Thymus (tissue), 11 donors: ENCODE data around the gene ACP5. TPM values are rescaled to one million over a fixed set of nuclear protein-coding genes. Genes with fewer than 3 reads are reported as not detected.

Experiments
- DNase-seq, 9 donors: peaks; one replicate each; pipeline ENCODE4 v3.0.0-alpha.2; 2013; ENCODE audit warnings: low spot score in 9 of 9, low read depth in 6 of 9, missing footprints in 1 of 9
- H3K27ac ChIP-seq, 2 donors: one replicate each; pipeline ENCODE4 v1.5.1; 2013; ENCODE audit warnings: control low read depth in 1 of 2, low read depth in 1 of 2, low read length in 1 of 2, mild to moderate bottlenecking in 1 of 2, moderate library complexity in 1 of 2
- H3K27me3 ChIP-seq, 2 donors: one replicate each; pipeline ENCODE4 v1.5.1; 2013; ENCODE audit warnings: low read length in 1 of 2; ENCODE audit not compliant: control insufficient read depth in 2 of 2, insufficient read depth in 1 of 2
- H3K36me3 ChIP-seq, 2 donors: one replicate each; pipeline ENCODE4 v1.5.1; 2013; ENCODE audit warnings: low read length in 1 of 2, mild to moderate bottlenecking in 1 of 2, moderate library complexity in 1 of 2; ENCODE audit not compliant: control insufficient read depth in 2 of 2, insufficient read depth in 2 of 2
- H3K4me1 ChIP-seq, 2 donors: one replicate each; pipeline ENCODE4 v1.5.1; 2013; ENCODE audit warnings: low read length in 2 of 2; ENCODE audit not compliant: control insufficient read depth in 2 of 2, insufficient read depth in 2 of 2
- H3K4me3 ChIP-seq, 2 donors: one replicate each; pipeline ENCODE4 v1.5.1; 2013; ENCODE audit warnings: low read length in 2 of 2, control low read depth in 1 of 2, mild to moderate bottlenecking in 1 of 2
- H3K9me3 ChIP-seq, 2 donors: one replicate each; pipeline ENCODE4 v1.5.1; 2013; ENCODE audit warnings: low read length in 1 of 2, mild to moderate bottlenecking in 1 of 2; ENCODE audit not compliant: control insufficient read depth in 2 of 2, insufficient read depth in 1 of 2
- WGBS: extraction: QIAGEN DNeasy Blood & Tissue Kit; methylation state at CpG from one replicate; pipeline ENCODE4 v1.1.7; 2013; 5-methylcytosine and 5-hydroxymethylcytosine counted together
- polyA plus RNA-seq: library from polyadenylated mRNA; stranded (reverse); fragments of 200-250 nt; gene quantifications from one replicate; pipeline ENCODE4 v1.2.3, GENCODE V29; 2013
- total RNA-seq: library from RNA; stranded (reverse); fragments of 120-200 nt; gene quantifications from one replicate; pipeline ENCODE4 v1.2.4, GENCODE V29; 2013
- donor health status: healthy.

ACP5 gene
- total and polyA plus RNA-seq, 2 donors: 34.4 to 48.2 TPM

DNA sequence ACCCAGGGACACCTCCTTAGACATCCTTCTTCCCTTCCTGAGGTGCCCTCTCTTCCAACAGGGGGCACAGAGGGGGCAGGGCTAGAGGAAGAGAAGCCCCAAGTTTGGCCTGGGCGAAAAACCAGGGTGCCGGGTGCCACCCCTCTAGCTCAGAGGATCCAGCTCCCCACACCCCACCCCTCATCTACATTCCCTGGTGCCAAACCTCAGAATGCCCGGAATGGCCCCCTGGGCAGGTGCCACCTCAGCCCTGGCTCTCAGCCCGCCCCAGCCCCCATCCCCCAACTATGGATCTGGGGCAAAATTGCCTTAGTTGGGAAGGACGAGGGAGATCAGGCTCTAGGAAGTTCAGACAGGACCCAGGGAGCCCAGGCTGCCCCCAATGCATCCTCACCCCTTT lies 36.8 kb downstream of the ACP5 start:
- DNase-seq: no peak
- peaks cover 0 to 3% of the 10 kb centered on the region in 2 donors for H3K9me3 ChIP-seq
- peaks cover 0 to 10% of the 10 kb centered on the region in 2 donors for H3K4me1 ChIP-seq
- no peak overlapping the region for H3K27ac ChIP-seq
- peaks cover 20 to 55% of the 10 kb centered on the region in 2 donors for H3K27me3 ChIP-seq
- no peaks in the 10 kb centered on the region for H3K36me3 ChIP-seq
- 83% methylated on average over 5 of the region's 5 CpGs for WGBS
- no peak overlapping the region for H3K4me3 ChIP-seq

DNA sequence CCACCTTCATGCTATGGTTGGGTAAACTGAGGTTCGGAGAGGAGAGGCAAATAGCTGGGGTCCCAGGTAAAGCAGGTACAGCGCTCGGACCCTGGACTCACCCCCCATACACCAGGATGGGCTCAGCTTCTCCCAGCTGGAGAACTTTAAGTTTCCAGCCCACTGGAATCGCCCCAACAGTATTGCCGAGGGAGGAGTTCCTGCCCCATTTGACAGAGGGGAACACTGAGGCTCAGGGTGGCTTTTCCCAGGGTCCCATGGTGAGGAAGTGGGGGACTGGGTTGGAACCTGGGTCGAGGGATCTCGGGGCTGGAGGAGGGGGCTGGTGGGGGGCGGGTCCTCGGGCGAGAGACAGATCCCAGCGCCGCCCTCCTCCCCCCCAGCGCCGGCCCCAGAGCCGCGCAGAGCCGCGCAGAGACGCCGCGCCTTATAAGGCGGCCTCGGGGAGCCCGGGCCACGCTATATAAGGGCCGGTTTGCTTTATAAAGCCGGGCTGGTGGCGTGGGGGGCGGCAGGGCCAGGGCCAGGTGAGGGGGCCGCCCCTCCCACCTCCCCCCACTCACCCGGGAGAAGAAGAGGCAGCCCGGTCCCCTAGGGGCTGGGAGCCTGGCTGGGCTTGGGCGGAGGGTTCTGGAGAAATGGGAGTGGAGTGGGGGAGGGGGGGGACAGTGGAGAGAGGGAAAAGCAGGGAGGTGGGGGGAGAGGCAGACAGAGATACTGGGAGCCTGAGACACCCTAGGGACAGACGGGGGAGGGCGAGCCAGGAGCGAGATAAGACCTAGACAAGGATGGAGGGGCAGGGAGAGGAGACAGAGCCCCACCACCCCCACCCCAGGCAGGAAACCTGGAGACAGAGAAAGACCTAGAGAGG lies 37.7 kb downstream of the ACP5 start:
- DNase-seq: no peak
- Histone ChIP-seq H3K27me3 (peaks cover 20 to 62% of the 10 kb centered on the region in 2 donors), H3K4me3 (no peak overlapping the region), H3K36me3 (no peaks in the 10 kb centered on the region), H3K4me1 (peaks cover 0 to 10% of the 10 kb centered on the region in 2 donors), H3K9me3 (peaks cover 0 to 3% of the 10 kb centered on the region in 2 donors), H3K27ac (no peak overlapping the region)
- WGBS: 18% methylated on average over 36 of the region's 36 CpGs

DNA sequence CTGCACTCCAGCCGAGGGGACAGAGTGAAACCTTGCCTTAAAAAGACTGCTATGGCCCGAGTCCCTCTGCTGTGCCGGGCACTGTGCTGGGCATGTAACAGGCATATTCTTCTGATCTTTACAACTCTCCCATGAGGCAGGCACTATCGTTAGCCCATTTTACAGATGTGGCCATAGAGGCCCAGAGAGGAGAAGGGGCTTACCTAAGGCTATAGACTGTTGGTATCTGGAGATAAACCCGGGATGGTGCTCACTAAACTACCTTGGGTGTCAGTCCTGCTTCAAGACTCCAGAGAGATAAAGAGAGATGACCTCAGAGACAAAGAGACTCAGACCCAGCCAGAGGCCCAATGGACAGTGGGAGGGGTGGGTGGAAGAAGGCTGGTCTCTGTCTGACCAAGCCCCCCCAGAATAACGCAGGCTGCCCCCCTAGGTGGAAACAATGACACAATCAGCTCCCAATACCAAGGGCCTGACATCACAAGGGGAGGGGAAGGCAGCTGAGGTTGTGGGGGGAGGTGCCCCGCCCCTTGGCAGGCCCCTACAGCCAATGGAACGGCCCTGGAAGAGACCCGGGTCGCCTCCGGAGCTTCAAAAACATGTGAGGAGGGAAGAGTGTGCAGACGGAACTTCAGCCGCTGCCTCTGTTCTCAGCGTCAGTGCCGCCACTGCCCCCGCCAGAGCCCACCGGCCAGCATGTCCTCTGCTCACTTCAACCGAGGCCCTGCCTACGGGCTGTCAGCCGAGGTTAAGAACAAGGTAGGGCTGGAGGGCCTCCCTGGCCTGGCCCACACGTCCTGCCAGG lies 39.0 kb downstream of the ACP5 start, which contains the start of gene CNN1:
TSS of gene CNN1 (plus strand) at position 620 of the 805 bp plus-strand sequence. CDS start at position 697, 77 bp downstream.
- no peak for DNase-seq
- peaks cover 0 to 3% of the 10 kb centered on the region in 2 donors for H3K9me3 ChIP-seq
- H3K27me3 ChIP-seq: peaks cover 20 to 68% of the 10 kb centered on the region in 2 donors
- H3K27ac ChIP-seq: no peak within 1 kb of the TSS
- no peak within 1 kb of the TSS for H3K4me3 ChIP-seq
- 31% methylated on average over 21 of the region's 21 CpGs for WGBS
- no peaks in the 10 kb centered on the region for H3K36me3 ChIP-seq
- peaks cover 0 to 10% of the 10 kb centered on the region in 2 donors for H3K4me1 ChIP-seq

DNA sequence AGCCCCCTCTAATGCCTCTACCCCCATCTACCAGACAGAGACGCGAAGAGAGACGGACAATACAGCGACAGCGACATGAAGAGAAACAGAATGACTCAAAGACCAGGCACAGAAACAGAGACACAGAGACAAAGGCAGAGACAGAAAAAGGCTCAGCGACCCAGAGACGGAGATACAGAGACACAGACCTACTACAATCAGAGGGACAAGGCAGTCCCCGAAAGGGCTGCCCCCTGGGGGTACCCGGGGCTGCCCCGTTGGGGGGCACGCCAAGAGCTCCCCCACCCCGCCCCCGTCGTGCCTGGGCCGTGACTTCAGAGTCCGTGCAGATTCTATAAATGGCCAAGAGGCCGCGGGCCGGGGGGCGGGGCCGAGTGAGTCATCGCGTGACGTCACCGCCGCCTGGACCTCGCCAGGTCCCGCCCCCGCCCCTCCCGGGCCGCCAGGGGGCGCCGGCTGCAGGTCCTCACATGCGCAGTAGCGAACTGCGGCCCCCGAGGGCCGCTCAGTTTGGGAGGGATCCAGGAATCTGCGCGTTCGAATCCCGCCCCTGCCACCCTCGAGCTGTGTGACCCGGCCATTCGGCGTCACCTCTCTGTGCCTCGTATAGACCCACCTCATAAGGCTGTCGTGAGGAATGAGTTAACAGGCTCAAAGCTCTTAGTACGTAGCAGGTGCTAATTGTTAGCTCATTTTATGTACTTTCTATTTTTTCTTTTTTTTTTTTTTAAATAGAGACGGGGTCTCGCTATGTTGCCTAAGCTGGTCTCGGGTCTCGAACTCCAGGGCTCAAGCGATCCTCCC lies 41.5 kb downstream of the ACP5 start:
- 19% methylated on average over 54 of the region's 54 CpGs for WGBS

DNA sequence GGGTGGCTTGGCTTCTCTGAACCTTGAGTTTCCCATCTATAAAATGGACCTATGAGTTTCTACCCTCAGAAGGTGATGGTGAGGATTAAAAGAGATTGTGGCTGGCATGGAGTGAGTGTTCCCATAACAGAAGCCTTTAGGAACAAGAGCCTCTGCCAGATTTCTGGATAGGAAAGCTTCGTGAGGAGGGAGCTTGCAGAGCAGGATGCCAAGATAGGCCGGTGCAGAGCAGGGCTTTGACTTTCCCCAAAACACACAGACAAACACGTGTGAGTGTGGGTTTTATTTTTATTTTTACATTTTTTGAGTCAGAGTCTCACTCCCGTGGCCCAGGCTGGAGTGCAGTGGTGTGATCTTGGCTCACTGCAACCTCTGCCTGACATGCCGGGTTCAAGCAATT lies 42.5 kb downstream of the ACP5 start:
- Histone ChIP-seq H3K36me3 (no peaks in the 10 kb centered on the region), H3K4me1 (peaks cover 0 to 10% of the 10 kb centered on the region in 2 donors), H3K27me3 (peaks cover 13 to 53% of the 10 kb centered on the region in 2 donors), H3K9me3 (peaks cover 0 to 3% of the 10 kb centered on the region in 2 donors), H3K27ac (no peak overlapping the region), H3K4me3 (no peak overlapping the region)
- WGBS: 83% methylated on average over 5 of the region's 5 CpGs
- DNase-seq: no peak

More for the DNA sequence above, 41.5 kb downstream of the ACP5 start:
- Histone ChIP-seq H3K36me3 (no peaks in the 10 kb centered on the region), H3K27me3 (peaks cover 19 to 63% of the 10 kb centered on the region in 2 donors), H3K9me3 (peaks cover 0 to 3% of the 10 kb centered on the region in 2 donors), H3K4me3 (no peak overlapping the region), H3K27ac (no peak overlapping the region), H3K4me1 (peaks cover 0 to 10% of the 10 kb centered on the region in 2 donors)
- DNase-seq: peak in 6 of 9 donors; percentile 32 to 73 (median 57)

DNA sequence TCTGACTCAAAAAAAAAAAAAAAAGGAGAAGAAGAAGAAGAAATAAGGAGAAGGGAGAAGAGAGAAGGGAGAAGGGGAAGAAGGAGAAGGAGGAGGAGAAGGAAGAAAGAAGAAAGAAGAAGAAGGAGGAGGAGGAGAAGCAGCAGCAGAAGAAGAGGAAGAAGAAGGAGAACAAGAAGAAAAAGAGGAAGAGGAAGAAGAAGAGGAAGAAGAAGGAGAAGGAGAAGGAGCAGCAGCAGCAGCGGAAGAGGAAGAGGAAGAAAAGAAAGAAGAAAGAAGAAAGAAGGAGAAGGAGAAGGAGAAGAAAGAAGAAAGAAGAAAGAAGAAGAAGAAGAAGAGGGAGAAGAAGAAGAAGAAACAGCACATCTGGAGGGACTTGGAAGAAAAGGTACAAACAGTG lies 42.9 kb downstream of the ACP5 start:
- H3K27me3 ChIP-seq: peaks cover 10 to 48% of the 10 kb centered on the region in 2 donors
- H3K4me3 ChIP-seq: no peak overlapping the region
- no peak for DNase-seq
- H3K4me1 ChIP-seq: peaks cover 0 to 10% of the 10 kb centered on the region in 2 donors
- no peaks in the 10 kb centered on the region for H3K36me3 ChIP-seq
- peaks cover 0 to 3% of the 10 kb centered on the region in 2 donors for H3K9me3 ChIP-seq
- H3K27ac ChIP-seq: no peak overlapping the region
- WGBS: 41% methylated on average over 1 of the region's 1 CpG

DNA sequence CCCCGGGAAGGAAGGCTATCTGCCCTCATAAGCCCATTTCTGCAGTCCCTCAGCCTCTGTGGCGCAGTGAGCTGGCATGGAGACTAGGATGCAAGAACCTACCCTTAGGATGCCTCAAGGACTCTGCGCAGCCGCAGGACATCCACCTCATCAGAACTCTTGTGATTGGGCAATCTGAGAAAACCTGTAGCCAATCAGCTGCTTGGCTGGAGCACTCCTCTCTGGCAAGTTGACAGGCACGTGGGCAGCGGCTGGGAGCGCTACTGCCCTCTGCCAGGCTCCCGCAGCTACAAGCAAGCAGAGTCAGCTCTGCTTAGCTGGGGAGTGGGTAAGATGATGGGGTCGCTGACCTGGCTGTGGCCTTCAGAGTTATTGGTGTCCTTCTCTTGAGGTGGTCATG lies 47.0 kb downstream of the ACP5 start:
- no peaks in the 10 kb centered on the region for H3K9me3 ChIP-seq
- H3K27ac ChIP-seq: no peak overlapping the region
- H3K27me3 ChIP-seq: peaks cover 0 to 11% of the 10 kb centered on the region in 2 donors
- no peak overlapping the region for H3K4me3 ChIP-seq
- peak in 2 of 9 donors; percentile 23 to 49 for DNase-seq
- H3K4me1 ChIP-seq: peaks cover 12 to 14% of the 10 kb centered on the region in 2 donors
- WGBS: 35% methylated on average over 9 of the region's 9 CpGs
- no peaks in the 10 kb centered on the region for H3K36me3 ChIP-seq

DNA sequence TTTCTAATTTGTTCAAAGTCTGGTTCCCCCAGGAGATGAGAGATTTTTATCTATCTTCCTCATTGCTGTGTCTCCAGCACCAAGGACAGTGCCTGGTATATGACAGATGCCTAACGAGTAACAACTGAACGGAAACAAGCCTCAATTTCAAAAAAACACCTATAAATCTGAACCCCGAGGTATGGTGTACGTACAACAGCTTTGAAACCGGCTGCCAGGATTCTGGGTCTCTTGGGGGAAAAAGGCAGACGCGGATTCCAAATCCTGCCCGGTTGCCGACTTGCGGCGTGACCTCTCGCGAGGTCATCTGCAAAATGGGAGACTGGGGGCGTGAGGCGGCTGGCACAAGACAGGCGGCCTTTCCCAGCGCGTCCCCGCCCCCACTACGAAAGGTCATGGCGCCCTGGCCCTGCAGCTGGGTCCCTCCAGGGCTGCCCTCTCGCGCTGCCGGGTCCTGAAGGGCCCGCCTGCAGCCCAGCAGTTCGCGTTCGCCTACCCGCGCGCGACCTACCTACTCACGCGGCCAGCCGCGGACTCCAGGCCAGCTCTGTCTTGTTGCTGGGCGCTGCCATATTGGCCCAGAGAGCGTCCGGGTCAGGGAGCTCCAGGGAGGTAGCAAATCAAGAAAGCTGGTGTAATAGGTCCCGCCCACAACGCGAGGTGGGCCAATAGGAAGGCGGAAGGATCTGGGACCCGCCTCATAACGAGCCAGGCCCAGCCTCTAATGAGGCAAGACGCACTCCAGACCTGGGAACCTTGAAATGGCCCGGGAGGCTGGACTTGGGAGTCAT lies 48.7 kb downstream of the ACP5 start, which contains the start of gene ECSIT:
TSS of gene ECSIT (minus strand) at position 584 of the 791 bp plus-strand sequence. CDS start 9,964 bp downstream, outside the sequence.
- Histone ChIP-seq H3K27ac (peak within 1 kb of the TSS; percentile 76 to 77), H3K9me3 (no peaks in the 10 kb centered on the region), H3K36me3 (no peaks in the 10 kb centered on the region), H3K27me3 (no peaks in the 10 kb centered on the region), H3K4me1 (peaks cover 12 to 14% of the 10 kb centered on the region in 2 donors), H3K4me3 (peak within 1 kb of the TSS; percentile 57 to 66)
- DNase-seq: peak; percentile 75 to 95 (median 85)
- under 1% methylated on average over 47 of the region's 47 CpGs for WGBS
